ENCODE results near the gene PDE4C.
"Not testable (repeated sequence)": the region's sequence is repeated elsewhere in the genome, so short reads cannot be mapped to it uniquely, and the experiment has no call there.

The PDE4C gene

DNA sequence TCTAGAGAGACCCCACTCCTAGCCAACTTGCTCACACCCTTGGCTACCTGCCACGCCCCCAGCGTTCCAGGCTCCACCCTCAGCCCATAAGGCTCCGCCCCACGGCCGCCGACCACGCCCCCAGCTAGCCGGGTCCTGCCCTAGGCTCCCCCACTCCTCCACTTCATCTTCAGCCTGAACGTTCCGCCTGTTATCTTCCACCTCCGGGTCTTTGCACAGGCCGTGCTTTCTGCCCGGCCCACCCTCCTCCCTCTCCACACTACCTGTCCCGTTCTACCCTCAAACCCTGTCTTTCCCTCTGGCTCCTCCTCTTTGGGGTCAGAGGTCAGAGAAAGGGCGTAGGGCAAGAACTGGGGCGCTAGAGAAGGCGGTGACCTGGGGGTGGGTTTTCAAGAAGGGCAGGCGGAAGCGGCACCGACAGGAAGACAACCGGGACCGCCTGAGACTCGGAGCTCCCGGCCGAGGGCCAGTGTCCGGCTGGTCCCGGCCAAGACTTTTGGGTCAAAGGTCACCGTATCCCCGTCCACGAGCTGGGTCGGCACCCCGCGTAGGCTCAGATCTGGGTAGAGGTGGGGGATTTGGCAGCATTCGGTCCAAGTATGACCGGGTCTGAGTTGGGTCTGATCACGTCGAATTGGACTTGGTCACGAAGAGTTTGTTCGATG lies 2.2 kb downstream of the PDE4C start:
- no peak for DNase-seq (ENCODE audit: low spot score)

DNA sequence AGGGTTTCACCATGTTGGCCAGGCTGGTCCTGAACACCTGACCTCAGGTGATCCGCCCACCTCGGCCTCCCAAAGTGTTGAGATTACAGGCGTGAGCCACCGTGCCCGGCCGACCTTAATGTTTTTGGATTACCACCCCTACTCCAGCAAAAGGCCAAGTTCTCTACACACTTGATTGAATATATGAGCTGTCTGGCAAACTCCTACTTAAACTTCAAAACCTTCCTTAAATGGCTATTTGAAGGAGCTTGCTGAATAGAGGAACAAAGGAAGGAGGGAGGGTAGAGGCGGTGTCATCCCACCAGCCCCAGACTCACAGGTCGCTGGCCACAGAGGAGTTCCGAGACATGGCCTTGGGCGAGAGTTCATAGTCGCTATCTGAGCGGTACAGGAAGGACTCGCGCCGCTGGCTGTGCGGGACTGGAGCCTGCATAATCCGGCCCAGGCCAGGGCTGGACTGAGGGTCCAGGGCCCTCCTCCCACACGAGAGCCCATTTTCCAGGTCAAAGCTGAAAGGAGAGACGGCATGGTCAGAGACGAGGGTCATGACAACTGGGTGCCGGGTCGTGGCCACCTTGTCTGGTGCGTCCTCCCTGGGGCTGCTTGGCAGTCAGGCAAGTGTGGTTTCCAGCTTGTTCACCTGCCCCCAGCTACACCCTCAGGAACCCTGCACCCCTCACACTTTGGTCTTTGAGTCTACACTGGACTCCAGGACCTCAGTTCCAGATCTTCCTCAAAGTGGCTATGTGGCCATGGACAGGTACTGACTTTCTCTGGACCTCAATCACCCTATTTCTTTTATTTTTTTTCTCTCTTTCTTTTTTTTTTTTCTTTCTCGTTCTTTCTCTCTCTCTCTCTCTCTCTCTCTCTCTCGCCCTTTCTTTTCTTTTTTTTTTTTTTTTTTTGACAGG lies 4.2 kb downstream of the PDE4C start:
- no peak for DNase-seq (ENCODE audit: low spot score)

DNA sequence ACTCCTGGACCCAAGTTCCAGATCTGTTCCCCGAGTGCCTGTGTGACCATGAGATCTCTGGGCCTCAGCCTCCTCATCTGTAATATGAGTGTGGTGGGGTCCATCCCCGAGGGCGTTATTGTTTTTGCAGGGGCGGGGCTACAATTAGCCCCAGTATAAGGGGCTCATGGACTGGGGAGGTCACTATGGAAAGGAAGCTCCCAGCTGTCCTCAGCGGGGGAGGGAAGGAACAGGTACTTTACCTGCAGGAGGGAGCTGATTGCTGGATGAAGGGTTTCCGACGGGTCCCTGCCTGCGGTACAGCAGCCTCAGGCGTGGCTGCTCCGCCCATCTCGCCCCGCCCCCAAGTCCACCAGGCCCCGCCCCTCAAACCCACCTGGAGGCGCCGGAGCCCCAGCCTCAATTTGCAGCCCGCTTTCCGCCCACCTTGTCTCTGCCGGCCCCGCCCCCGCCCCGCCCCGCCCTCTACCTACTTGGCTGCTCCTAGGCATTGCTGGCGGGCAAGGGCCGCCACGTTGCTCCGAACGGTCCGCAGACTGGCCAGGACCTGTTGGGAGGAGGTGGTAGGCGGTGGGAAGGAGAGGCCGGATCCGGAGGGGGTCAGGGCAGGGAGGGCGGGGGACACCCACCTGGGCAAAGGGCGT lies 5.5 kb downstream of the PDE4C start:
- DNase-seq (ENCODE audit: low spot score): no peak

DNA sequence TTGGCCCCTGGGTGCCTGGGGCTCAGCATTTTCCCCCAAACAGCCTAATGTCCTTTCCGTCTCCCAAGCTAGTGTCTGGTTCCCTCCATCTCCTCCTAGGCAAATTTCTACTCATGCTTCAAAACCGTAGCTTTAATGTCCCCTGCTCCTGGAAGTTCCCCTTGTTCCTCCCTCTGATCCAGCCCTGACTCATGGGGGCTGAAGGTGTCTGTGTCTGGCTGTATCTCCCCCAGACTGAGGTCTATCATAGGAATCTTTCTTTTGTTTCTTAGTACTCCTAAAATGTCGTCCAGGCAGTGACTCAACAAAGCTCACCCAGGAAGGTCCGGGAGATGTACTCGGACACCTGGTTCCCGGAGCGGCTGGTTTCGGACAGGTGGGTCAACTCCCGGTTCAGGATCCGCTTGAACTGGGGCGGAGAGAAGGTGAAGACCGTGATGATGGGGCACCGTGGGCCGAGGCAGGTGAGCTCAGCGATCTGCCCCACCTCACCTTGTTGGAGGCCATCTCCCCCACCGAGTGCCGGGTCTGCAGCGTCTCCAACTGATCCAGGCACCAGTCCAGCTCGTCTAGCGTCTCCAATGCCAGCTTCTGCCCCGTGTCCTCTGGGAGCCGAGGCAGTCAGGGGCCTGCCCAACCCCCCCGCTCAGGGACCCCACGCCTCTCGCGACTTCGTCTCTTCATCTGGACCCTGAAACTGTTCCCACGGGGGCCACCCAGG lies 6.2 kb downstream of the PDE4C start:
- no peak for DNase-seq (ENCODE audit: low spot score)

DNA sequence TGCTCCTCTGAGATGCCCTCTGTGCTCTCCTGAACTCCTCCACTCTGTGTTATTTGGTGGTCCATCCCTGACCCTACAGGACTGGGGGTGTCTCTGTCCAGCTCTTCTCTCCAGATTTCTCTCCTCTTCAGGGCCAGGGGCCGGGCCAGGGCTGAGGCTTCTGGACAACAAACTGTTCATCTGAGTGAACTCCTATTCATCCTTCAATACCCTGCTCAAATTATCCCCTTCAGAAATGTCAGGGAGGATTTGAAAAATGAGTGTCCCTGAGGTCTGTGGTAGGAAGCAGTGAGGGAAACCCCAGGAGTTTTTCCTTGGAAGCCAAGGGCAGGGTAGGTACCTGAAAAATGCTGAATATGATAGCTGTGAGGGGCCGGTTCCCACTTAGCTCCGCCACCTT lies 7.6 kb downstream of the PDE4C start:
- no peak for DNase-seq (ENCODE audit: low spot score)

DNA sequence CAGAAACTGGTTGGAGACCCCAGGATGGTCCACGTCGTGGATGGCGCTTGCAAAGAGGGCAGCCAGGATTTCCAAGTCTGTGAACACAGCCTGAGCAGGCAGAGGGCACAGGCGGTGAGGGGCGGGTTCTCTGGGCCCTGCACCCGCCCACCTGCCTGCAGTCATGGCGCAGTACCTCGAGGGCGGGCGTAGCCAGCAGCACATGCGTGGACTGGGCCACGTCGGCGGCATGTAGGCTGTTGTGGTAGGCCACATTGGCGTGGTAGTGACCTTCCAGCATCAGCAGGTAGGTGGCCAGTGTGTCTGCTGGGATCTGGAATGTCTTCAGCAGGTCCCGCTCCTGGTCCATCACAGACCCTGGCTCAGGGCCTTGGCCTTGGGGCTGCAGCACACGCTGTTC lies 8.1 kb downstream of the PDE4C start:
- no peak for DNase-seq (ENCODE audit: low spot score)

DNA sequence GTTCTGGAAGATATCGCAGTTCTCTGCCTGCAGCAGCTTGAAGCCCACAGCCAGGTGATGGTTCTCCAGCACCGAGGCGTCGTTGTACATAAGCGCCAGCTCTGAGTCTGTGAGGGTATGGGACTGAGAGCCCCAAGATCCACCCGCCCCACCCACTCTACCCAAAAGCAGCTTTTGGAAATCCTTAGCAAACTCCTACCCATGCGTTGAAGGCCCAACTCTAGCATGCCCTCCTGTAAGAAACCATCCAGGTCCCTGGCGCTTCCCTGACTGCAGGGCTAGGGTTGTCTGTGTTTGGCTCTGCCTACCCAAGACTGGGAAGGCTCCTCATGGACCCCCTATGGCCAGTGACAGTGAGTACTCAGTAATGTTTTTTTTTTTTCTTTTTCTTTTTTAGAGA lies 9.4 kb downstream of the PDE4C start:
- DNase-seq (ENCODE audit: low spot score): no peak

DNA sequence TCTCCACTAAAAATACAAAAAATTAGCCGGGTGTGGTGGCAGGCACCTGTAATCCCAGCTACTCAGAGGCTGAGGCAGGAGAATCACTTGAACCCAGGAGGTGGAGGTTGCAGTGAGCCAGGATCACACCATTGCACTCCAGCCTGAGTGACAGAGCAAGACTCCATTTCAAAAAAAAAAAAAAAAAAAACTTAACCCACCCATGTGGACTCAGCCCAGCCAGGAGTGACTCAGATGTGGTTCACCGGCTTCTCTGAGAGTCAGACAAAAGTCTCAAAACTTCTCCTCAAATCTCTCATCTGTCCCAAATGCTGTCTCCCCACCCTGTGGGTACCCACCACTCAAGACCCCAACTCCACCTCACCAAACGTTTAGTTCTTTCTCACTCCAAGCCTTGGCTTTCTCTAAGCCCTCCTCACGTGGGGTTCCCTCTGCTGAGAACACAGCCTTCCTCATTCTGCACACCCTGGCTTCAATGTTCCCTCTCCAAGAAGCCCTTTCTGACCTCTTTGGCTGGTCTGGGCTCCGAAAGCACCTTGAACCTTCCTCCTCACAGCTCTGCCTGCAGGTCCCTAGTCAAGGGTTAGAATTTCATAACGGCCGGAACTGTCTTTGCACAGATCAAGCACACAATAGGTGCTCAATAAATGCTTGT lies 11.3 kb downstream of the PDE4C start:
- DNase-seq (ENCODE audit: low spot score): peak; percentile 69

DNA sequence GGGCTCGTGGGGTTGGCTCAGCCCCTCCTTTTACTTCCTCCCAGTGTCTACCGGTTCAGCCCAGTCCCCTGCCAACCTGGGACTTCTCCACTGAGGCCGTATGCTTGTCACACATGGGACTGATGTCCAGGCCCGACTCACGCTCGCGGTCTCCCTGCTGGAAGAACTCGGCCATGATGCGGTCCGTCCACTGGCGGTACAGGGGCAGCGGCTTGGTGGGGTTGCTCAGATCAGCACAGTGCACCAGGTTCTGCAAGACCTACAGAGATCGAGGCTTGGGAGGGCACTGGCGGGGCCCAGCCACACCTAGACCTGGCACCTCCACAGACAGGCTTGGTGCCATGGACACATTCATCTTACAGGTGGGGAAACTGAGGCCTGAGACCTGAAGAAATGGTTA lies 14.6 kb downstream of the PDE4C start:
- DNase-seq (ENCODE audit: low spot score): no peak

DNA sequence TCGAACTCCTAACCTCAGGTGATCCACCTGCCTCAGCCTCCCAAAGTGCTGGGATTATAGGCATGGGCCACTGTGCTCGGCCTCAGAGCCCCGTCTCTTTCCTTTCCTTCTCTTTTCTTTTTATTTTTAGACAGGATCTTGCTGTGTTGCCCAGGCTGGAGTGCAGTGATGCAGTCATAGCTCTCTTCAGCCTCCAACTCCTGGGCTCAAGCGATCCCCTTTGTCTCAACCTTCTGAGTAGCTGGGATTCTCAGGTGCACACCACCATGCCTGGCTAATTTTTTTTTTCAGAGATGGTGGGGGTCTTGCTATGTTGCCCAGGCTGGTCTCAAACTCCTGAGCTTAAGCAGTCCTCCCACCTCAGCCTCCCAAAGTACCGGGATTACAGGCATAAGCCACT lies 16.3 kb downstream of the PDE4C start:
- not testable (repeated sequence) for DNase-seq (ENCODE audit: low spot score)

DNA sequence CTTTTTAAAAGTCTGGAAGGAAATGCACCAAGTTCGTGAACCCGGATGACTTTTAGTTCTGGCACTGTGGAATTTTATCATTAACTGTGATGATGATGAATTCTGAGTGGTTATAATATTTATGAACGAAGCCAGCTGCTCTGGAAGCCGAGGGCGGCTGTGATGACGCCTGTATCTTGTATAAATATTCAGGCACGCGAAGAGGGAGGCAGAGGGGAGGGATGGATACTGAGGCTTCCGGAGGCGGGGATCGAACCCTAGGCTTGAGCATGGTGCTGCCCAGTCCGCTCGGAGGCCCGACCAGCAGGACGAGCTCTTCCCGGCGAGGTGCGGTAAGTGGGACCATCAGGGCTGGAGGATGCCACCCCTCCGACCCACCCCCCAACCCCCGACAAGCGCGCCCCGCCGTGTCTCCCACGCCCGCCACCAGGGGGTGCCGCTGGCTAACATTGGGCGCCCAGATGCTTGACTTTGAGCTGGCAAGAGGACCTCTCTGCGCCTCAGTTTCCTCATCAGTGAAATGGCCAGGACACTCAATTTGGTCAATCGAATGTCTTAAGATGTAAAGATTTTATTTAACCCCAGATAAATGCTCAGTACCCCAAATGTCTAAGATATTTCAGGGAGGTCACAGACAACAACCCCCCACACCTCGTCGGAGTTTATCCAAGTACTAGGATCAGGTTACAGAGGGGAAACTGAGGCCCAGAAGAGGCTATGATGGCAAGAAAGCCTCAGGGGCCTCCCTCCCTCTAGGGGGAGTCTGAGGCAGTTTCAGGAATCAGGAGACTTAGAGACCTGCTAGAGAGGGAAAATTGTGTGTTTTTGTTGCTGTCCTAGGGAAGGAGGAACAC lies 17.9 kb downstream of the PDE4C start:
- DNase-seq (ENCODE audit: low spot score): peak; percentile 72

DNA sequence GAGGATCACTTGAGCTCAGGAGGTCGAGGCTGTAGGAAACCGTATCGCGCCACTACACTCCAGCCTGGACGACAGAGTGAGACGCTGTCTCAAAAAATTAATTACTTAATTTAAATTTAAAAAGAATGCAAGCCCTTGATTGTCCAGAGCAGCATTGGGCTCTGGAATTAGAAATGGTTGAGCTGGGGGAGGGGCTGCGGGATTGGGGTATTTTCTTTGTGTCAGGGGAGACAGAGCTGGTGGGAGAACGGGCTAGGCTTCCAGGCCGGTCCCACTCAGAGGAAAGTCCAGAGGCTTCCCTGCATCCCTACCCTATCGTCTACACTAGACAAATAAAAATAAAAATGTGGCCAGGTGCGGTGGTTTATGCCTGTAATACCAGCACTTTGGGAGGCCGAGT lies 20.2 kb downstream of the PDE4C start:
- no peak for DNase-seq (ENCODE audit: low spot score)

DNA sequence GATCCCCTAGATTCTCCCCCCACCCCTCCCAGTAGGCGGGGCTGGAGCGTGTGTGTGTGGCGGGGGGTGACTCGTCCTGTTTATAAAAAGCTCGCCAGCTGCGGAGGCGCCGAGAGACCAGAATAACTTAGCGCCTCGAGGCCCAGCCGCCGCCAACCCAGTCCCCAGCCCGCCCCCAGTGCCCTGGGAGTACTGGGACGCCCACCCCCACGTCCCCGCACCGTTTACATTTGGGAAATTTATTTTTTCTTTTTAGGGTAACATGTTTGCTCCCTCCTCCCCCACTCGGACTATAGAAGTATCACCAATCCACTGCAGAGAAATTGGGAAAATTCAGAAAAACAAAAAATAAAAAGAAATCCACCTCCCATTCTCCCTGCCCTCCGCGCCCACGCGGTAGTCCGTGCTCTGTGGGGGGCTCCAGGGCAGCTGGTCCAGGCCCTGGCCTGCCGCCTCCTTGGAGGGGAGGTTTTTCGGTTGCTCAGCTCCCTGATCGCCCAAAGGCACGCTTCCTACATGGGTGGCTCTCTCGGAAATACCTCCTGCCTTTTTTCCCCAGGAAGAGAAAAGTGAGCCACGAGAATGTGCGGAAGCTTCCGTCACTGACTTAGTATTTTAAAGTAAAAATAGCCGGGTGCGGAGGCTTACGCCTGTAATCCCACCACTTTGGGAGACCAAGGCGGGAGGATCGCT lies 20.9 kb downstream of the PDE4C start:
- peak; percentile 80 for DNase-seq (ENCODE audit: low spot score)

DNA sequence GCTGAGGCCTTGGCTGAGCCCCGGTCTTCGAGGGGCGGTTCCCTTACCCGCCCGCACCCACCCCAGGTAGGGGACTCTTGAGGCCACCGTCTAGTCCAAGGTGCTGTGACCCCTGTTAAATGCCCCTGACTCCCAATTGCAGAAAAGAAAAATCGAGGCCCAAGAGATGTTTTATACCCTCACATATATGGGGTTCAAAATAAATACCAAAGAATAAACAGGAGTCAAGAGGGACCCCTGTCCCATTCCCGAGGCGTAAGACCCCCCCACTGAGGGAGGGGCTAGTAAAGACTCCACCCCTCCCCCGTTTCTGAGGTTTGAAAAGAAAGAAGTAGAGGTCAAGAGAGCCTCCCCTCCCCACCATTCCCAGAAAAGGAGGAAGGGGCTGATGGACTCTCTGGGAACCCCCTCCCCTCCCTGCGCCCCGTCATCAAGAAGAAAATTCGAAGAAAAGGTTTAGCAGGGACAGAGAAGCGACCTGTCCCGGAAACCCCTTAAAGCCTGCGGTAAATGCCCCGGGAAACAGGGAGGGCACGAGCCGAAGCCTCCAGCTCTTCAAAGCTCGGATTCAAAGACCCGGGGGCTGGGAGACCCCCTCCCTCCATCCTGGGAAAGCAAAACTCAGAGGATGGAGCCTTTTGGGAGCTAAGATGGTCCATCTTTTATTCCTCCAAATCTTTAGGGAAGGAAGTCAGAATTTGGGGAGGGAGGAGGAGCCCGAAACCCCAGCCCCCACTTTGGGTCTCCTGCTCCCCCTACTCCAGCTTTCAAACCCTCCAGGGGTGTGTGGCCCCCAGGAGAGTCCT lies 21.6 kb downstream of the PDE4C start:
- DNase-seq (ENCODE audit: low spot score): no peak

DNA sequence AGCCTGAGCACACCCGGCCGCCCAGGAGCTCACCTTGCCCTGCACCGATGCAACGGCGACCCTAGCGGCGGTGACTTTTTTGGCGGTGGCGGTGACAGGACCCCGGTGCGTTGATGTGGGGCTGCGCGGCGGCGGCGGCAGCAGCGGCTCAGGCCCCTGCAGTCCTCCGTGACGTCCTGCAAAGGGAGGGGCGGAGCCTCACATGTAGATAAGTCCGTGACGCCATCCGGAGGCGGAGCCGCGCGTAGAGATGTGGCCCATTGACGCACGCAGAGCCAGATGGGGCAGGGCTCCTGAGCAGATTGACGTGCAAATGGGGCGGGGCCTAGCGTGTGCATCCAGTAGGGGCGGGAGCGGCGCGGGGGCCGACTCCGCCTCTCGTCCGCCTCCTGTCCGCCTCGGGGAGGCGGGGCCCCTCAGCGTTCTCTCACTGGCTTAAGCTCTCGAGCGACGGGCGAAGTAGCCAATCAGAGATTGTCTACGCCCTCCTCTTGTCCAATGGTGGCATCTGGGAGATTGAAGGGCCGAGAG lies 22.3 kb downstream of the PDE4C start, which contains the start of gene RAB3A:
Gene RAB3A, minus strand, starts transcription at position 180 of the 531 bp plus-strand sequence. CDS start 1,302 bp downstream, outside the sequence.
- DNase-seq (ENCODE audit: low spot score): peak; percentile 98

DNA sequence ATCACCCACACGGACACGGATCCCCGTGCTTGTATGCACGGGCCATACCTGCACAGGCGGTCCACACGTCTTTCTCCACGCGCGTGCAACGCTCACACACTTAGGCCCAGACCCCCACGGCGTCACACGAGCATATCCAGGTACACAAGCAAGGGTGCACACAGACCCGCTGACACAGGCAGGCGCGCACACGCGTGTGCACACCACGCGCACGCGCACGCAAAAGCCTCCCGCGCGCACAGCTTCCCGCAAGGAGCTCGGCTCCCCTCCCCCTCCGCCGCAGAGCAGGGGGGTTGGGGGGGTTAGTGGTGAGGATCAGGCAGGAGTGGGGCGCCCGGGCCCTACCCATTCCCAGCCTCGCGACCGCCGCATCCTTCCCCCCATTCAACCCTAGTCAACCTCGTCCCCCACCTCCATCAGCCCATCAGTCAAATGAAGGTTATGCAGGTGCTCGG lies 22.8 kb downstream of the PDE4C start:
- DNase-seq (ENCODE audit: low spot score): no peak

DNA sequence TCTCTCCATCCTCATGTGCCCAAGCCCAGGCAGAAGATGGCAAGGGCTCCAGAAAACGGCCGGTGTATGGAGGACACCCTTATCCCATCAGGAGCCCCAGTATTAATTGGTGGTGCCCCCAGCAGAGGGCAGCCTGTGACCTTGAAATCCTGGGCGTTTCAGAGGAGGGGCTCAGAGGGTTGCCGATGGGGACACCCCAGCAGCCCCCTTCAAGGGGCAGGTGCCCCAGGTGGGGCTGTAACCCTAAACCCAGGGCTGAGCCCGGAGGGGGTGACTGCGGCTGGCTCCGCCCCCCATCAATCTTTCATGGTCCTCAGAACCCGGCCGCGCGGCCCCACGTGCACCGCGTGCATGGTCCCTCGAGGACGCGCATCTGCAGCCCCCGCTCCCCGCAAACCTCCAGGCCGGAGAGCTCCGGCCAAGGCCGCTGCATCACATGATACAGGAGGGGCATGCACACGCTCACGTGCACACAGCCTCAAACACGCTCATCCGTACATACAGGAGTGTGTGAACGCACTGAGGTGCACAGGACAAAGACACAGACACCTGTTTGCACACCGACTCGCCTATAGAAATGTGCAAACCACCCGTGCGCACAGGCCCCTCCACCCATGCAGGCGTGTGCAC lies 23.3 kb downstream of the PDE4C start:
- no peak for DNase-seq (ENCODE audit: low spot score)

DNA sequence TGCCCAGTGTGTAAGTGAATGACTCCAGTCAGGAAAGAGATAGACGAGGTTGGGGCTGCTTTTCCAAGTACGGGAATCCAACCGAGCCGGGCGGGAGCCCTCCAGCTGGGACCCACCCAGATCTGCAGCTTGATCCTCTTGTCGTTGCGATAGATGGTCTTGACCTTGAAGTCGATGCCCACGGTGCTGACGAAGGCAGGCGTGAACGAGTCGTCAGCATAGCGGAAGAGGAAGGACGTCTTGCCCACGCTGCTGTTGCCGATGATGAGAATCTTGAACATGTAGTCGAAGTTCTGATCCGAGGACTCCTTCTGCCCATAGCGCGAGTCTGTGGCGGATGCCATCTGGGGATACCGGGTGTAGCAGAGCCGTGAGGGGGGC lies 23.9 kb downstream of the PDE4C start:
- no peak for DNase-seq (ENCODE audit: low spot score)
